GM12874 (cell line): ENCODE results near the gene HRAS.

ENCODE experiments used
- TF ChIP-seq, protein P1 (sequence below): IDR thresholded peaks from 2 replicates; pipeline ENCODE4 v1.5.1; 2011; ENCODE audit warnings: low read depth, mild to moderate bottlenecking, control low read depth, low read length, moderate library complexity; ENCODE audit not compliant: insufficient read depth

HRAS gene

DNA sequence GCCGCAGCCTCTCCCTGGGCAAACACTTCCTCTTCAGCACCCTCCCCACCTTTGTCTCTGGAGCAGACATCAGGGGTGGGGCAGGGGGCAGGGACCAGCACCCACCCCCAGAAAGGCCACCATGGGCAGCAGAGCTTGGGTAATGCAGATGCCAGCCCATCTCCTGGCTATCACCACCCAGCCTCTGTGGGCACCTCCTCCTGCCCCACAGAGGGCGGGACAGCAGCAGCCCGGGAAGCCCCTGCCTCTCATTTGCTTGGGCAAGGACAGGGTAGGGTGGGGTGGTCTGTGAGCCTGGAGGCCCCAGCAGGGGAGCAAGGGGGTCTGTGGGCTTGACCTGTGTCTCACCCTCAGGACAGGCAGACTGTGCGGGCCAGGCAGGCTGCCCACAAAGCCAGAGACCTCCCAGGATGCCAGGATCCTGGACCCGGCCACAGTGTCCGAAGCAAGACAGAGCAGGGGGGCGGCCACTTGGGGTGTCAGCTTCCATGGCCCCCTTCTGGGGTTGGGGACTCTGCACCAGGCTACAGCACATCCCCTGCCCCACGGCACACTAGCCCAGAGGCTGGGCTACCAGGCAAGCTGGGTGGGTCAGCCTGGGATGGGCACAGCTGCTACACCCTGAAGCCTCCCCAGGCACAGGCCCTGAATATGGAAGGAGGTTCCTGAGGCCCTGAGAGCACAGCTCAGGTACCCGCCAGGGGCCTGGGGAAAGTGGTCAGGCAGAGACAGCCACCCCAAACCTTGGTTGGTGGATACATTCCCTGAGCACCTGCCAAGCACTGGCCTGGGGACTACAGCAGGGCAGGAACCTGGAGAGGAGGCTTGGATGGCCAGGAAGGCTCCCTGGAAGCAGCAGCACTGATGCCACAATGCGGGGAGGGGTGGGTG lies 32.8 kb downstream of the HRAS start:
- TF ChIP-seq, protein P1, sequence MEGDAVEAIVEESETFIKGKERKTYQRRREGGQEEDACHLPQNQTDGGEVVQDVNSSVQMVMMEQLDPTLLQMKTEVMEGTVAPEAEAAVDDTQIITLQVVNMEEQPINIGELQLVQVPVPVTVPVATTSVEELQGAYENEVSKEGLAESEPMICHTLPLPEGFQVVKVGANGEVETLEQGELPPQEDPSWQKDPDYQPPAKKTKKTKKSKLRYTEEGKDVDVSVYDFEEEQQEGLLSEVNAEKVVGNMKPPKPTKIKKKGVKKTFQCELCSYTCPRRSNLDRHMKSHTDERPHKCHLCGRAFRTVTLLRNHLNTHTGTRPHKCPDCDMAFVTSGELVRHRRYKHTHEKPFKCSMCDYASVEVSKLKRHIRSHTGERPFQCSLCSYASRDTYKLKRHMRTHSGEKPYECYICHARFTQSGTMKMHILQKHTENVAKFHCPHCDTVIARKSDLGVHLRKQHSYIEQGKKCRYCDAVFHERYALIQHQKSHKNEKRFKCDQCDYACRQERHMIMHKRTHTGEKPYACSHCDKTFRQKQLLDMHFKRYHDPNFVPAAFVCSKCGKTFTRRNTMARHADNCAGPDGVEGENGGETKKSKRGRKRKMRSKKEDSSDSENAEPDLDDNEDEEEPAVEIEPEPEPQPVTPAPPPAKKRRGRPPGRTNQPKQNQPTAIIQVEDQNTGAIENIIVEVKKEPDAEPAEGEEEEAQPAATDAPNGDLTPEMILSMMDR: no peak

DNA sequence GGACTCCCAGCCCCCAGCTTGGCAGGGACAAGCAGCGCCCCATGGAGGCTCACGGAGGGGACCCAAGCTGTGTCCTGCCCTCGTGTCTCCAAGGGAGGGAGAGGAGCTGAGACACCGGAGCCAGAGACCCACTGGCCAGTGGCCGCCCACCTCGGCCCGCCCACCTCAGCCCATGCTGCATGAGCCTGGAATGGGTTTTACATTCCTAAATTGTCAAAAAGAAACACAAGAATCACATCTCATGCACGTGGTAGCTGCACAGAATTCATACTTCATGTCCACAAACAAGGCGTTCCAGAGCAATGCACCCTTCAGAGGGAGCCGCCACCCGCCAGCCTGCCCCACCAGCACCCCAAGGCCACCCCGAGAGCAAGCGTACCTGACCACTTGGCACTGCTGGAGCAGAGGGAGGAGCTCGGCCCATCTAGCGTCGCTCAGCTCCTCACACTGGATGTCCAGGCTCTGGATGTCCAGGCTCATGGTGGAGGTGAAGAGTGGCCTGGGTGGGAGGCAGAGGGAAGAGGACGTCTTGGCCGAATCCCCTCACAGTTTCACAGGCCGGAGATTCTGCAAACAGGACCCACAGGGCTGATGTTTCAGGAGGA lies 33.6 kb downstream of the HRAS start:
- TF ChIP-seq, protein P1: no peak

DNA sequence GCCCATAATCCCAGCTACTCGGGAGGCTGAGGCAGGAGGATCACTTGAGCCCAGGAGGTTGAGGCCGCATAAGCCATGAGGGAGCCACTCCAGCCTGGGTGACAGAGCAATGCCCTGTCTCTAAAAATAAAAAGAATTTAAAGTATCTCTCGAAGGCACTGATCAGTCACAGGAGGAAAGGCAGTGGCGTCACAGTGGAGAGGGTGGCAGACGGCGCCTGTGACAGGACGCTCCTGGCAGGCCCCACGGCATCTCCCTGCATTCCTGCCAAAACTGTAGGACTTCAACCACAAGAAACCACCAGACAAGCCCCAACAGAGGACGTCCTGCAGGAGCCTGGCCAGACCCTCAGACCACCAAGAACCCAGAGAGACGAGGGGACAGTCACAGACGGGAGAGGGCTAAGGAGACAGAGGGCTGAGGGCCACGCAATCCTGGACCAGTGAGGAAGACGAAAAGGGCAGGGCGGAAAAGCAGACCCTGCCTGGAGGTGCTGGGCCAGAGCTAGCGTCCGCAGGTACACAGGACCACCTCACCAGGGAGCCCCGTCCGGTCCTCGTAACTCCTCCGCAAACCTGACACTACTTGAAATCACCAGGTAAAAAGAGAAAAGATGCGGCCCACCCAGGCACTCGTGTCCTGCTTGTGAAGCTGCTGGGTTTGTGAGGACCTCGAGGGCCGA lies 34.2 kb downstream of the HRAS start:
- TF ChIP-seq, protein P1: no peak

DNA sequence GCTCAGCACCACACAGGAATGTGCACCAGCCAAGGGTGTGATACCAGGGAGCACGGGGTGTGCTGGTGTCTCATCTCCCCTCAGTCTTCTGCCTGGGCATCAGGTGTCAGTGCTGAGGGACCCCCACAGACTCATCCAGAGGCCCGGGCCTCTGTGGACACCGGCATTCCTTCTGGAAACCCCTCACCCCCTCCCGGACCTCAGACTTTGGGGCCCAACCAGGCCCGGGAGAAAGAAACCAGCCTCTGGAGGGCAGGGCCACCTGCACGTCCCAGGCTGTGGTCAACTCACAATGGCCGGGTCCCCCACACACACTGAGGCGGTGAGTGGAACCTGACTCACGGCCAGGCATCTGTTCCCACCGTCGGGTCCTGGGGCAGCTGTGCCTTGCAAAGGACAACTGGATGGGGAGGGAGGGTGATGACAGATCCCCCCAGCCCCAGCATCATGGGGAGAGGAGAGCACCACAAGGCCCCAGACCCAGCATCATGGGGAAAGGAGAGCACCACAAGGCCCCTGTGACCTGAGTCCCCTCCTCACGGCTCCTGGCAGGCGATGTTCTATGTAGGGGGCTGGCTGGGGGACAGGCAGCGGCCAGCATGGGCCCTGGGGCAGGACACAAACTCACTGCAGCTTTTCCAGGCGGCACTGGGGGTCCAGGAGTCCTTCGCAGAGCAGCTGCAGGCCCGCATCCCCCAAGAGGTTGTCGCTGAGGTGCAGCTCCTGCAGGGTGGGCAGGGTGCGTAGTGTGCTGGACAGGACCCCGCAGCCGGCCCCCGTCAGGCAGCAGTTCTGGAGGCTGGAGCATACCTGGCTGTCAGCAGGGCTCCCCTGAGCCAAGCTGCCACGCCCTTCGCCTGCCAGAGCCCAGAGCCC lies 35.9 kb downstream of the HRAS start:
- TF ChIP-seq, protein P1: no peak

DNA sequence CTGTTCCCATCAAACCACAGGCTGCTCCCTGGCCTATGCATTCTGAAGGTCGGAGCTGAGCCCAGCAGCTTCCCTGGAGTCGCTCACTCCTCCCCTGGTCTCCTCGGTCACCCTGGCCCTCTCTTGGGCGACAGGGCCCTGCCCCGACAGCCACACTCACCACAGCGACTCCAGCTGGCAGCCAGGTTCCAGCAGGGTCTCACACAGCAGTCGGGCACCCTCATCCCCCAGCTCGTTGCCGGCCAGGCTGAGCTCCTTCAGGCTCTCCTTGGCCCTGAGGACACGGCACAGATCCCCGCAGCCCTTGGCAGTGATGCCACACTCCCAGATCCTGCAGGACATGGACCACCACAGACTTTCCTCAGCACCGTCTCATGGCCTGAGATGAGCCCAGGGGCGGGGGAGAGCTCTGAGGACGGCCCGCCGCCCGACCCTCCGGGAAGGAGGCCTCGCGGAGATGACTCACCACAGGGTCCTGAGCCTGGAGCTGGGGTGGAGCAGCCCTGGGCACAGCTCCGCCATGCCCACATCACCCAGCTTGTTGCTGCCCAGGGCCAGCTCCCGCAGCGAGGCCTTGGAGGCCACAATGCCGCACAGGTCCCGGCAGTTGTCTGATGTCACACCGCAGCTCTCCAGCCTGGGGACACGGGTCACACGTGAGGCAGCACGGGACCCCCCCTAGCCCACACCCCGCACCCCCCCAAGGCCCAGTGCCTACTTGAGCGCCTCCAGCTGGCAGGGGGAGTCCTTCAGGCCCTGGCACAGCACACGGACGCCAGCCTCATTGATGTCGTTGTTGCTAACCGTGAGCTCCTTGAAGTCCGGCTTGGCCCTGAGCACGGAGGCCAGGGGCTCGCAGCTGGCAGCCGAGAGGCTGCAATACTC lies 36.8 kb downstream of the HRAS start:
- TF ChIP-seq, protein P1: no peak

DNA sequence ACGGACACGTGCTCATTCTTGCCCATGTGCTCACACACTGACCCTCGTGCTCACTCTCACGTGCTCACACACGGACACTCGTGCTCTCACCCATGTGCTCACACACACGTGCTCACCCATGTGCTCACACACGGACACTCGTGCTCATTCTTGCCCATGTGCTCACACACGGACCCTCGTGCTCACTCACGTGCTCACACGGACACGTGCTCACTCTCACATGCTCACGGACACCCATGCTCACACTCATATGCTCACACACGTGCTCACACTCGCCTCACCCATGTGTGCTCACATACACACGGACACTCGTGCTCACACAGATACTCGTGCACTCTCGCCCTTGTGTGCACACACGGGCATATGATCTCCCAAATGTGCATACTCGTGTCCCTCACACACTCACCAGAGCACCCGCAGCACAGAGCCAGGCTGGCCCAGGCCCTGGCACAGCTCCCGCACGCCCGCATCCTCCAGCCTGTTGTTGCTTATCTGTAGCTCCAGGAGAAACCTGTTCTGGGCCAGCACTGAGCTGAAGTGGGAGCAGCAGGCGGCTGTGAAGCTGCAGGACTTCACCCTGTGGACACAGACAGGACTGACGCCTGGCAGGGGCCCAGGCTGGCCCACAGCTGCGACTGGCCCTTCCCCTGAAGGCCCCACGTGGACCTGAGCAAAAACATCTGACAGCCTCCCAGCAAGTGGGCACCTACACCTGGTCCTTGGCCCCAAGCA lies 37.6 kb downstream of the HRAS start:
- TF ChIP-seq, protein P1: no peak
